ENCODE data around the gene C5orf22.

- TF ChIP-seq REST (IDR thresholded peaks at IDR 0.05; ENCODE audit: low read depth) (no peak), CEBPB (IDR thresholded peaks at IDR 0.05) (no peak), FOXM1 (IDR thresholded peaks at IDR 0.05; ENCODE audit: borderline replicate concordance, low read depth) (no peak), CREB1 (IDR thresholded peaks at IDR 0.05; ENCODE audit: low read depth) (no peak), EGR1 (IDR thresholded peaks at IDR 0.05) (no peak), EP300 (IDR thresholded peaks at IDR 0.05; ENCODE audit: borderline replicate concordance) (no peak), ZBTB7A (IDR thresholded peaks at IDR 0.05; ENCODE audit: low read depth) (no peak), TAF1 (IDR thresholded peaks at IDR 0.05; ENCODE audit: low read depth) (no peak)
Measured at GRCh38 chr5:31596354-31596753, 64.3 kb downstream of the C5orf22 start.
